Liver (tissue), 9 donors: ENCODE measurements around the gene PCYT1B. TPM values are rescaled to one million over a fixed set of nuclear protein-coding genes. Genes with fewer than 3 reads are reported as not detected.

Experiments
- DNase-seq: peaks from one replicate; pipeline ENCODE4 v3.0.0-alpha.2; 2017; ENCODE audit warnings: low spot score
- H3K27ac ChIP-seq, 2 donors: one replicate each; pipeline ENCODE4 v1.7.0; 2013; ENCODE audit warnings: inconsistent platforms in 2 of 2, low read length in 2 of 2, control low read depth in 1 of 2, low read depth in 1 of 2, mild to moderate bottlenecking in 1 of 2
- H3K27me3 ChIP-seq, 4 donors: one replicate each; pipeline versions ENCODE4 v1.6.1 to v1.7.0; 2013; ENCODE audit warnings: low read length in 3 of 4, inconsistent platforms in 1 of 4, mild to moderate bottlenecking in 1 of 4, moderate library complexity in 1 of 4; ENCODE audit not compliant: control insufficient read depth in 4 of 4, insufficient read depth in 4 of 4
- H3K36me3 ChIP-seq, 4 donors: one replicate each; pipeline versions ENCODE4 v1.6.1 to v1.7.0; 2013; ENCODE audit warnings: low read length in 3 of 4, mild to moderate bottlenecking in 3 of 4, low read depth in 1 of 4, moderate library complexity in 1 of 4; ENCODE audit not compliant: control insufficient read depth in 4 of 4, insufficient read depth in 3 of 4
- H3K4me1 ChIP-seq, 4 donors: one replicate each; pipeline versions ENCODE4 v1.6.1 to v1.7.0; 2013; ENCODE audit warnings: low read length in 3 of 4, mild to moderate bottlenecking in 3 of 4, moderate library complexity in 1 of 4; ENCODE audit not compliant: control insufficient read depth in 4 of 4, insufficient read depth in 4 of 4
- H3K4me3 ChIP-seq, 3 donors: one replicate each; pipeline versions ENCODE4 v1.6.1 to v1.7.0; 2013; ENCODE audit warnings: low read length in 3 of 3, control low read depth in 1 of 3, low read depth in 1 of 3, mild to moderate bottlenecking in 1 of 3
- H3K9ac ChIP-seq, 2 donors: one replicate each; pipeline ENCODE4 v1.7.0; 2013; ENCODE audit warnings: low read length in 2 of 2, mild to moderate bottlenecking in 2 of 2, moderate library complexity in 2 of 2, control low read depth in 1 of 2, low read depth in 1 of 2
- H3K9me3 ChIP-seq, 4 donors: one replicate each; pipeline versions ENCODE4 v1.6.1 to v1.7.0; 2013; ENCODE audit warnings: low read length in 3 of 4; ENCODE audit not compliant: control insufficient read depth in 4 of 4
- FOXA1 ChIP-seq: IDR thresholded peaks from 2 replicates; pipeline ENCODE4 v1.6.1; 2016; ENCODE audit warnings: antibody characterized with exemption
- FOXA2 ChIP-seq: IDR thresholded peaks from 2 replicates; pipeline ENCODE4 v1.6.1; 2016; ENCODE audit warnings: antibody characterized with exemption
- HNF4A ChIP-seq, 2 donors: conservative IDR thresholded peaks; 2 replicates each; pipeline ENCODE4 v1.6.1; 2016; ENCODE audit warnings: antibody characterized with exemption in 2 of 2, mild to moderate bottlenecking in 2 of 2
- HNF4G ChIP-seq: IDR thresholded peaks from 2 replicates; pipeline ENCODE4 v1.6.1; 2016; ENCODE audit warnings: antibody characterized with exemption
- JUND ChIP-seq, 2 donors: IDR thresholded peaks; 2 replicates each; pipeline ENCODE4 v1.6.1; 2016; ENCODE audit warnings: antibody characterized with exemption in 2 of 2
- NR2F2 ChIP-seq: IDR thresholded peaks from 2 replicates; pipeline ENCODE4 v1.6.1; 2016; ENCODE audit warnings: antibody characterized with exemption
- RAD21 ChIP-seq, 2 donors: IDR thresholded peaks; 2 replicates each; pipeline ENCODE4 v1.6.1; 2016; ENCODE audit warnings: antibody characterized with exemption in 2 of 2, mild to moderate bottlenecking in 2 of 2
- REST ChIP-seq: IDR thresholded peaks from 2 replicates; pipeline ENCODE4 v1.6.1; 2016; ENCODE audit warnings: antibody characterized with exemption, mild to moderate bottlenecking
- RXRA ChIP-seq, 2 donors: IDR thresholded peaks; 2 replicates each; pipeline ENCODE4 v1.6.1; 2017 to 2018; ENCODE audit warnings: antibody characterized with exemption in 2 of 2, mild to moderate bottlenecking in 1 of 2
- TAF1 ChIP-seq: conservative IDR thresholded peaks from 2 replicates; pipeline ENCODE4 v1.6.1; 2016; ENCODE audit warnings: antibody characterized with exemption, mild to moderate bottlenecking
- YY1 ChIP-seq: IDR thresholded peaks from 2 replicates; pipeline ENCODE4 v1.6.1; 2016; ENCODE audit warnings: antibody characterized with exemption, mild to moderate bottlenecking
- WGBS: extraction: QIAGEN DNeasy Blood & Tissue Kit; methylation state at CpG from one replicate; pipeline ENCODE4 v1.1.7; 2013; 5-methylcytosine and 5-hydroxymethylcytosine counted together
- polyA plus RNA-seq, 2 donors: library from polyadenylated mRNA; stranded (reverse) in 1 of 2; unstranded in 1 of 2; fragments of 200-250 nt in 1 of 2; fragments of >200 nt in 1 of 2; fragmentation: Nextera tagmentation in 1 of 2; extraction: Ambion mirVana in 1 of 2; gene quantifications; one replicate each; pipeline versions ENCODE4 v1.2.1 to v1.2.3, GENCODE V29; 2013 to 2015
- total RNA-seq, 2 donors: library from RNA; depleted of rRNA; stranded (reverse); fragments of >200 nt; gene quantifications; one replicate each; pipeline ENCODE4 v1.2.3, GENCODE V29; 2014
- TF ChIP-seq, protein P1 (sequence below): IDR thresholded peaks from 2 replicates; pipeline ENCODE4 v1.6.1; 2016; ENCODE audit warnings: antibody characterized with exemption
- TF ChIP-seq, protein P2 (sequence below): IDR thresholded peaks from 2 replicates; pipeline ENCODE4 v1.6.1; 2016; ENCODE audit warnings: antibody characterized with exemption
- TF ChIP-seq, protein P3 (sequence below): IDR thresholded peaks from 2 replicates; pipeline ENCODE4 v1.6.1; 2016; ENCODE audit warnings: antibody characterized with exemption
- donor health status: healthy.
- donor health status: healthy.
- donor health status: healthy.
- donor health status: healthy.
- donor health status: healthy.

The PCYT1B gene
- total and polyA plus RNA-seq, 4 donors, result under 0.01 to 2.1 (median 0.06) TPM; not detected in 1

GRCh38 chrX:24673424-24673823 is 26.3 kb upstream of the PCYT1B start:
- WGBS, result 62% methylated on average over 2 of the region's 2 CpGs
- Histone ChIP-seq H3K9ac (no peak overlapping the region), H3K4me1 (no peaks in the 10 kb centered on the region), H3K4me3 (no peak overlapping the region), H3K9me3 (no peaks in the 10 kb centered on the region), H3K36me3 (no peaks in the 10 kb centered on the region), H3K27me3 (peaks cover 0 to 2% (median 0%) of the 10 kb centered on the region in 4 donors), H3K27ac (no peak overlapping the region)
- TF ChIP-seq REST (no peak), RAD21 (IDR thresholded peaks at IDR 0.05) (no peak), YY1 (no peak)
- TF ChIP-seq, protein P1, sequence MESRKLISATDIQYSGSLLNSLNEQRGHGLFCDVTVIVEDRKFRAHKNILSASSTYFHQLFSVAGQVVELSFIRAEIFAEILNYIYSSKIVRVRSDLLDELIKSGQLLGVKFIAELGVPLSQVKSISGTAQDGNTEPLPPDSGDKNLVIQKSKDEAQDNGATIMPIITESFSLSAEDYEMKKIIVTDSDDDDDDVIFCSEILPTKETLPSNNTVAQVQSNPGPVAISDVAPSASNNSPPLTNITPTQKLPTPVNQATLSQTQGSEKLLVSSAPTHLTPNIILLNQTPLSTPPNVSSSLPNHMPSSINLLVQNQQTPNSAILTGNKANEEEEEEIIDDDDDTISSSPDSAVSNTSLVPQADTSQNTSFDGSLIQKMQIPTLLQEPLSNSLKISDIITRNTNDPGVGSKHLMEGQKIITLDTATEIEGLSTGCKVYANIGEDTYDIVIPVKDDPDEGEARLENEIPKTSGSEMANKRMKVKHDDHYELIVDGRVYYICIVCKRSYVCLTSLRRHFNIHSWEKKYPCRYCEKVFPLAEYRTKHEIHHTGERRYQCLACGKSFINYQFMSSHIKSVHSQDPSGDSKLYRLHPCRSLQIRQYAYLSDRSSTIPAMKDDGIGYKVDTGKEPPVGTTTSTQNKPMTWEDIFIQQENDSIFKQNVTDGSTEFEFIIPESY, result no peak
- TF ChIP-seq, protein P2, sequence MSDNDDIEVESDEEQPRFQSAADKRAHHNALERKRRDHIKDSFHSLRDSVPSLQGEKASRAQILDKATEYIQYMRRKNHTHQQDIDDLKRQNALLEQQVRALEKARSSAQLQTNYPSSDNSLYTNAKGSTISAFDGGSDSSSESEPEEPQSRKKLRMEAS, result no peak
- DNase-seq, result no peak

- WGBS, result 57% methylated on average over 11 of the region's 11 CpGs
- Histone ChIP-seq H3K36me3 (no peaks in the 10 kb centered on the region), H3K27me3 (peaks cover 0 to 2% (median 0%) of the 10 kb centered on the region in 4 donors), H3K4me1 (no peaks in the 10 kb centered on the region), H3K9ac (no peak overlapping the region), H3K27ac (no peak overlapping the region), H3K4me3 (no peak overlapping the region), H3K9me3 (no peaks in the 10 kb centered on the region)
- TF ChIP-seq, protein P2, result no peak
- no peak for TF ChIP-seq RXRA (IDR thresholded peaks at IDR 0.05)
- TF ChIP-seq FOXA2, result no peak
- no peak for TF ChIP-seq TAF1
- no peak for TF ChIP-seq HNF4A (conservative IDR thresholded peaks at IDR 0.05)
- no peak for TF ChIP-seq HNF4G
- no peak for TF ChIP-seq RAD21 (IDR thresholded peaks at IDR 0.05)
- TF ChIP-seq NR2F2, result no peak
- TF ChIP-seq JUND (IDR thresholded peaks at IDR 0.05), result no peak
- TF ChIP-seq FOXA1, result no peak
- TF ChIP-seq, protein P3, sequence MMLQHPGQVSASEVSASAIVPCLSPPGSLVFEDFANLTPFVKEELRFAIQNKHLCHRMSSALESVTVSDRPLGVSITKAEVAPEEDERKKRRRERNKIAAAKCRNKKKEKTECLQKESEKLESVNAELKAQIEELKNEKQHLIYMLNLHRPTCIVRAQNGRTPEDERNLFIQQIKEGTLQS, result no peak
- DNase-seq, result no peak
These were observed 25.6 kb upstream of the PCYT1B start for GRCh38 chrX:24672701-24673190.
